Measurements from ENCODE around the gene NLRC5.

GRCh38 chr16:57127037-57127763 is 137.8 kb downstream of the NLRC5 start:
- TF ChIP-seq, protein P1, sequence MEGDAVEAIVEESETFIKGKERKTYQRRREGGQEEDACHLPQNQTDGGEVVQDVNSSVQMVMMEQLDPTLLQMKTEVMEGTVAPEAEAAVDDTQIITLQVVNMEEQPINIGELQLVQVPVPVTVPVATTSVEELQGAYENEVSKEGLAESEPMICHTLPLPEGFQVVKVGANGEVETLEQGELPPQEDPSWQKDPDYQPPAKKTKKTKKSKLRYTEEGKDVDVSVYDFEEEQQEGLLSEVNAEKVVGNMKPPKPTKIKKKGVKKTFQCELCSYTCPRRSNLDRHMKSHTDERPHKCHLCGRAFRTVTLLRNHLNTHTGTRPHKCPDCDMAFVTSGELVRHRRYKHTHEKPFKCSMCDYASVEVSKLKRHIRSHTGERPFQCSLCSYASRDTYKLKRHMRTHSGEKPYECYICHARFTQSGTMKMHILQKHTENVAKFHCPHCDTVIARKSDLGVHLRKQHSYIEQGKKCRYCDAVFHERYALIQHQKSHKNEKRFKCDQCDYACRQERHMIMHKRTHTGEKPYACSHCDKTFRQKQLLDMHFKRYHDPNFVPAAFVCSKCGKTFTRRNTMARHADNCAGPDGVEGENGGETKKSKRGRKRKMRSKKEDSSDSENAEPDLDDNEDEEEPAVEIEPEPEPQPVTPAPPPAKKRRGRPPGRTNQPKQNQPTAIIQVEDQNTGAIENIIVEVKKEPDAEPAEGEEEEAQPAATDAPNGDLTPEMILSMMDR (IDR thresholded peaks at IDR 0.05), result no peak
- no peak for TF ChIP-seq POLR2A (IDR thresholded peaks at IDR 0.05)

Measured in Peyer's patch (tissue), 4 donors.